Large intestine (tissue), 3 donors: ENCODE data around the gene PRSS8. TPM values are rescaled to one million over a fixed set of nuclear protein-coding genes. Genes with fewer than 3 reads are reported as not detected.

Source experiments
- DNase-seq, 2 donors: peaks; one replicate each; pipeline versions ENCODE4 v3.0.0 to v3.0.0-alpha.2; 2013
- H3K27ac ChIP-seq: one replicate; pipeline ENCODE4 v1.5.1; 2013; ENCODE audit warnings: low read length
- H3K27me3 ChIP-seq: 2 replicates; pipeline ENCODE4 v1.6.1; 2013; ENCODE audit warnings: low read length; ENCODE audit not compliant: control insufficient read depth, insufficient read depth
- H3K36me3 ChIP-seq: 2 replicates; pipeline ENCODE4 v1.6.1; 2013; ENCODE audit warnings: low read length; ENCODE audit not compliant: control insufficient read depth, insufficient read depth
- H3K4me1 ChIP-seq: one replicate; pipeline ENCODE4 v1.6.1; 2013; ENCODE audit warnings: low read length; ENCODE audit not compliant: control insufficient read depth, insufficient read depth
- H3K4me3 ChIP-seq: one replicate; pipeline ENCODE4 v1.5.1; 2013; ENCODE audit warnings: low read length
- H3K9me3 ChIP-seq: one replicate; pipeline ENCODE4 v1.6.1; 2013; ENCODE audit warnings: mild to moderate bottlenecking, low read depth, low read length, moderate library complexity; ENCODE audit not compliant: control insufficient read depth
- WGBS: methylation state at CpG from one replicate; pipeline ENCODE4 v1.1.5; 2013; ENCODE audit warnings: low lambda C conversion rate; ENCODE audit not compliant: insufficient coverage; 5-methylcytosine and 5-hydroxymethylcytosine counted together
- polyA plus RNA-seq: library from polyadenylated mRNA; unstranded; fragments of 120-200 nt; gene quantifications from one replicate; pipeline ENCODE4 v1.2.1, GENCODE V29; 2013

The PRSS8 gene
- polyA plus RNA-seq, 1 donor = 252 TPM

DNA sequence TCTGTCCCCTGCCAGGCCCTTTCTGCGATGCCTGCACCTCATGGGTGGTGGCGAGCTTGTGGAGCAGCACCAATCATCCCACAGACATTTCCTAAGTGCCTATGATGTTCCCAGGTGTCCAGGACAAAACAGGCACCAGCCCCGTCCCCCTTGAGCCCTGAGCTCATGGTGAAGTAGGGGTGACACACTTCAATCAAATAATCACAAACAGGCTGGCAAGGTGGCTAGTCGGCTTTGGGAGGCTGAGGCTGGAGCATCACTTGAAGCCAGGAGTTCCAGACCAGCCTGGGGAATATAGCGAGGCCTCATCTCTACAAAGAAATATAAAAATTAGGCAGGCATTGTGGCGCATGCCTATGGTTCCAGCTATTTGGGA lies 748 bp upstream of the PRSS8 start:
- H3K36me3 ChIP-seq = peaks cover 29% of the 10 kb centered on the region
- no peak for DNase-seq
- 100% methylated on average over 1 of the region's 6 CpGs for WGBS
- H3K4me1 ChIP-seq = peaks cover 67% of the 10 kb centered on the region
- peak overlapping the region; percentile 97 for H3K27ac ChIP-seq
- no peak overlapping the region for H3K4me3 ChIP-seq
- no peaks in the 10 kb centered on the region for H3K9me3 ChIP-seq
- H3K27me3 ChIP-seq = no peaks in the 10 kb centered on the region

- peaks cover 43% of the 10 kb centered on the region for H3K36me3 ChIP-seq
- H3K27ac ChIP-seq = peak overlapping the region; percentile 97
- no peaks in the 10 kb centered on the region for H3K9me3 ChIP-seq
- H3K4me1 ChIP-seq = peaks cover 69% of the 10 kb centered on the region
- no CpG with 5 or more reads among the region's 18 CpGs for WGBS
- no peaks in the 10 kb centered on the region for H3K27me3 ChIP-seq
- H3K4me3 ChIP-seq = peak overlapping the region; percentile 80
- peak; percentile 67 to 74 for DNase-seq
These were observed 647 bp downstream of the PRSS8 start for GRCh38 chr16:31134625-31135534.

- H3K36me3 ChIP-seq = peaks cover 50% of the 10 kb centered on the region
- peak overlapping the region; percentile 80 for H3K4me3 ChIP-seq
- no CpG with 5 or more reads among the region's 5 CpGs for WGBS
- H3K9me3 ChIP-seq = no peaks in the 10 kb centered on the region
- peaks cover 71% of the 10 kb centered on the region for H3K4me1 ChIP-seq
- DNase-seq = peak in 1 of 2 donors; percentile 26
- no peaks in the 10 kb centered on the region for H3K27me3 ChIP-seq
- H3K27ac ChIP-seq = peak overlapping the region; percentile 97
These were observed 1.4 kb downstream of the PRSS8 start for GRCh38 chr16:31134091-31134571.

- H3K27ac ChIP-seq = peak overlapping the region; percentile 97
- WGBS = no CpG with 5 or more reads among the region's 6 CpGs
- no peaks in the 10 kb centered on the region for H3K27me3 ChIP-seq
- peaks cover 53% of the 10 kb centered on the region for H3K36me3 ChIP-seq
- H3K4me3 ChIP-seq = peak overlapping the region; percentile 80
- DNase-seq = no peak
- H3K4me1 ChIP-seq = peaks cover 71% of the 10 kb centered on the region
- H3K9me3 ChIP-seq = no peaks in the 10 kb centered on the region
These were observed 2.5 kb downstream of the PRSS8 start for GRCh38 chr16:31133046-31133501.

DNA sequence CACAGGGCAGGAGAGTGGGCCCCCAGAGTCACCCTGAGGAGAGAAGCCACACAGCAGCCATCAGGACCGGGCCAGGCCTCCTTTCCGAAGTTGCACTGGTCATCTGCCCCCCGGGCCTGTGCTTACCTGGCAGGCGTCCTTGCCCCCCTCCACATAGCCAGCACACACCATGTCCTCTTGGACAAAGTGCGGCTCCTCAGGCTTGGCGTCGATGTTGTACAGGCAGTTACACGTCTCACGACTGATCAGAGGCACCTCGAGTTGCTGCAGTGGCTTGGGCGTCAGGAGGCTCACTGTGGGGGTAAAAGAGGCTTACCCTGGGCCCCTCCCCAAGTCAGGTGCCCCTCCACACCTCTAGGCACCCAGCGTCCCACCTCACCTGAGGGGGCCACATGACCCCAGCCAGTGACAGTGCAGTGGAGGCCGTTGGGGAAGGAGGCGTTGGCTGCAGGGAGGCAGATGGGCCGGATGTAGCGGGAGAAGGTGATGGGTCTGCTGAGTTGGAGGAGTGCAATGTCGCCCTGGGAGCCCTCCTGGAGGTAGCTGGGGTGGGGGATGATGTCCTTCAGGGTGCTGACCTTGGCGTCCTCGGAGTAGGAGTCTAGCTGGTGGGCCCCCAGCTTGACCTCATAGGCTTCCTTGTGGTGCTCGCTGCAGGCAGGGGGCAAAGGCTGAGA lies 3.1 kb downstream of the PRSS8 start:
- H3K36me3 ChIP-seq = peaks cover 59% of the 10 kb centered on the region
- H3K27ac ChIP-seq = peak overlapping the region; percentile 97
- no peak for DNase-seq
- H3K4me1 ChIP-seq = peaks cover 75% of the 10 kb centered on the region
- H3K9me3 ChIP-seq = no peaks in the 10 kb centered on the region
- H3K4me3 ChIP-seq = no peak overlapping the region
- no CpG with 5 or more reads among the region's 20 CpGs for WGBS
- H3K27me3 ChIP-seq = no peaks in the 10 kb centered on the region

- Histone ChIP-seq H3K36me3 (peaks cover 65% of the 10 kb centered on the region), H3K27ac (peak overlapping the region; percentile 97), H3K27me3 (no peaks in the 10 kb centered on the region), H3K9me3 (no peaks in the 10 kb centered on the region), H3K4me3 (no peak overlapping the region), H3K4me1 (peaks cover 78% of the 10 kb centered on the region)
- no CpG with 5 or more reads among the region's 5 CpGs for WGBS
- peak; percentile 93 to 97 for DNase-seq
These were observed 3.7 kb downstream of the PRSS8 start for GRCh38 chr16:31131841-31132271.

GRCh38 chr16:31131416-31131815 lies 4.1 kb downstream of the PRSS8 start:
- Histone ChIP-seq H3K36me3 (peaks cover 67% of the 10 kb centered on the region), H3K9me3 (no peaks in the 10 kb centered on the region), H3K4me3 (peak overlapping the region; percentile 17), H3K4me1 (peaks cover 75% of the 10 kb centered on the region), H3K27ac (peak overlapping the region; percentile 97), H3K27me3 (no peaks in the 10 kb centered on the region)
- no CpG with 5 or more reads among the region's 11 CpGs for whole genome bisulfite sequencing
- no peak for DNase-seq

DNA sequence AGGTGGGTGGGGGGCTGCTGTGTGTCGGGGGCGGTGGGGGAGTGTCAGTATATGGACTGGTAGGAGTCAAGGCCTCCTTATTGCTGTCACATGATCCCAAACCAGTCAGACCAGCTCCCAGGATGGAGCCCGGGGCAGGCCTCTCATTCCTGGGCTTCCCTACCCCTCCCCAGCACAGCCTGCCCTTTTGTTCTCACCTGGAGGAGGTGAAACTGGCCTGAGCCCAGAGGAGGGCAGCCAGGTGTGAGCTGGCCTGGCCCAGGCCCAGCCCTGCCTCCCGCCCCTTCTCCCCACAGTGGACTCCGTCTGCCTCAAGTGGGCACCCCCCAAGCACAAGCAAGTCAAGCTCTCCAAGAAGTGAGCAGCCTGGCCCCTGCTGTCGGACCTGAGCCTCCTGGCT lies 4.6 kb downstream of the PRSS8 start:
- Histone ChIP-seq H3K36me3 (peaks cover 72% of the 10 kb centered on the region), H3K4me3 (peak overlapping the region; percentile 17), H3K27ac (peak overlapping the region; percentile 97), H3K4me1 (peaks cover 70% of the 10 kb centered on the region), H3K27me3 (no peaks in the 10 kb centered on the region), H3K9me3 (no peaks in the 10 kb centered on the region)
- no CpG with 5 or more reads among the region's 6 CpGs for whole genome bisulfite sequencing
- DNase-seq = peak; percentile 90 to 94

DNA sequence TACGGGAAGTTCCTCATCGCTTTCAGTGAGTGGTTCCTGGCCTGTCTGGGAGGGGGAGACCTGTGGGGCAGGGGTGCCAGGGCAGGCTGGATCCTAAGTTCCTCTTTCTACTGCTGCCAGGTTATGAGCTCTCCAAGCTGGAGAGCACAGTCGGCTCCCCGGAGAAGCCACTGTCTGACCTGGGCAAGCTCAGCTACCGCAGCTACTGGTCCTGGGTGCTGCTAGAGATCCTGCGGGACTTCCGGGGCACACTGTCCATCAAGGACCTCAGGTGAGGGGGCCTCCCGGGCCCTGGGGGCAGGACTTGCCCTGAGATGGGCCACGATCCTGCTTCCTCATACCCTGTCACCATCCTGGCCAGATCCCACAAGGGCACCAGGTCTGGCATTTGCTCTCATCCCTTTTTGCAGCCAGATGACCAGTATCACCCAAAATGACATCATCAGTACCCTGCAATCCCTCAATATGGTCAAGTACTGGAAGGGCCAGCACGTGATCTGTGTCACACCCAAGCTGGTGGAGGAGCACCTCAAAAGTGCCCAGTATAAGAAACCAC lies 5.1 kb downstream of the PRSS8 start:
- no CpG with 5 or more reads among the region's 10 CpGs for WGBS
- Histone ChIP-seq H3K36me3 (peaks cover 72% of the 10 kb centered on the region), H3K9me3 (no peaks in the 10 kb centered on the region), H3K27me3 (no peaks in the 10 kb centered on the region), H3K27ac (peak overlapping the region; percentile 97), H3K4me3 (no peak overlapping the region), H3K4me1 (peaks cover 67% of the 10 kb centered on the region)
- DNase-seq = no peak
